OCI-LY7 (cell line): ENCODE measurements around the gene RAB31.

ENCODE experiments used
- CTCF ChIP-seq: fragments of 200-600 bp; sonication (generic); conservative IDR thresholded peaks from 2 replicates; pipeline ENCODE4 v1.5.1; 2014; ENCODE audit warnings: mild to moderate bottlenecking, antibody characterized with exemption, low read length, moderate library complexity, mixed read lengths
- EZH2phosphoT487 ChIP-seq: fragments of 200-600 bp; sonication (generic); IDR thresholded peaks from 2 replicates; pipeline ENCODE4 v1.6.1; 2018; ENCODE audit warnings: low read depth, borderline replicate concordance, mild to moderate bottlenecking, mixed run types, antibody characterized with exemption, low read length, moderate library complexity, mixed read lengths

- TF ChIP-seq CTCF, result no peak
- TF ChIP-seq EZH2phosphoT487, result no peak
Observed at GRCh38 chr18:9696112-9696511, 12.0 kb upstream of the RAB31 start.
